GM19372 (cell line): ENCODE results near the gene RNASEH2A.

ENCODE experiments used
- ATAC-seq: cut with Tn5 transposase; IDR thresholded peaks from one replicate; pipeline ENCODE4 v1.9.1; 2021; ENCODE audit warnings: mild to moderate bottlenecking, low read depth, moderate library complexity; ENCODE audit not compliant: unreplicated experiment

RNASEH2A gene

GRCh38 chr19:12782424-12783290, 23.7 kb upstream of the RNASEH2A start:
- ATAC-seq, result peak; percentile 47

- ATAC-seq, result no peak
Measured at GRCh38 chr19:12783291-12783848, 23.0 kb upstream of the RNASEH2A start.

DNA sequence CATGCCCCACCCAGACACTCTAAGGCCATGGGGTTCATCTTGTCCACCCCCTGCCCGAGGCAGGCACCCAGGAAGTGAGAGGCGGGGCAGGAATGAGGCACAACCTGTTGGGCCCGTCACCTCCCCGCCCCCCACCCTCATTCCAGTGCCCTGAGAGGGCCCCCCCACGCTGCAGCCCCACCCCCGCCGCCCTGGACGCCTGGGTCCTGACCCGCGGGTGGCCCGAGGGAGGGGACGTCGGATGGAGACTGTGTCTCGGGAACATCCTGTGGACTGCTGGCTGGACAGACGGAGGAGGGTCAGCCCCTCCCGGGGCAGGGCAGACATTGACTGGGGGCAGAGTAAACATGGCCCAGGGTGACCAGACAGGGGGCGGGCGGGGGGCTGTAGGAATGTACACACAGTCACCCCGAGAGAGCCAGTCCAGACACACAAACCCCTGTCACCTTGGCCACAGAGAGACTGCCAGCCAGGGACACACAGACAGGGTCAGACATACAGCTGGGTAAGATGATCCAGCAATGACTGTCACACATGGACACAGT, 22.5 kb upstream of the RNASEH2A start:
- no peak for ATAC-seq

- no peak for ATAC-seq
Measured at GRCh38 chr19:12784394-12784870, 22.0 kb upstream of the RNASEH2A start.

DNA sequence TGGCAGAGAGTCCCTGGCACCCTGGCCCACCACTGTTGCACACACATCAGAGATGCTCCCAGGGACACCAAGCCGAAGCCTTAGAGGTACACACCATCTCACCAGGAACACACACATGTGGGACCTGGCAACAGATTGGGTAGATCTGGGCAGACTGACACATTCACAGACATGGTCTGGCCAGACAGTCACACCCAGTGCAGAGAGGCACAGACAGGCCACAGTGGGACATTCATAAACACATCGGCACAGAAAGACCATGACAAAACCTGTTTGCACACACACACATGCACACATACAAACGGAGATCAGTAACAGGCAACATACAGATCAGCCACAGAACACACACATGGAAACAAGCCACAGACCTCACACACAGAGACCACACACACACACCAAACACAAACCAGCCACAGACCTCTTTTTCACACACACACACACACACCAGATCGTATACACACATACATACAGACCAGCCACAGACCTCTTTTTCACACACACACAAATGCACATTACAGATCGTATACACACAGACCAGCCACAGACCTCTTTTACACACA, 21.4 kb upstream of the RNASEH2A start:
- no peak for ATAC-seq

GRCh38 chr19:12785431-12786031, 20.9 kb upstream of the RNASEH2A start:
- no peak for ATAC-seq

DNA sequence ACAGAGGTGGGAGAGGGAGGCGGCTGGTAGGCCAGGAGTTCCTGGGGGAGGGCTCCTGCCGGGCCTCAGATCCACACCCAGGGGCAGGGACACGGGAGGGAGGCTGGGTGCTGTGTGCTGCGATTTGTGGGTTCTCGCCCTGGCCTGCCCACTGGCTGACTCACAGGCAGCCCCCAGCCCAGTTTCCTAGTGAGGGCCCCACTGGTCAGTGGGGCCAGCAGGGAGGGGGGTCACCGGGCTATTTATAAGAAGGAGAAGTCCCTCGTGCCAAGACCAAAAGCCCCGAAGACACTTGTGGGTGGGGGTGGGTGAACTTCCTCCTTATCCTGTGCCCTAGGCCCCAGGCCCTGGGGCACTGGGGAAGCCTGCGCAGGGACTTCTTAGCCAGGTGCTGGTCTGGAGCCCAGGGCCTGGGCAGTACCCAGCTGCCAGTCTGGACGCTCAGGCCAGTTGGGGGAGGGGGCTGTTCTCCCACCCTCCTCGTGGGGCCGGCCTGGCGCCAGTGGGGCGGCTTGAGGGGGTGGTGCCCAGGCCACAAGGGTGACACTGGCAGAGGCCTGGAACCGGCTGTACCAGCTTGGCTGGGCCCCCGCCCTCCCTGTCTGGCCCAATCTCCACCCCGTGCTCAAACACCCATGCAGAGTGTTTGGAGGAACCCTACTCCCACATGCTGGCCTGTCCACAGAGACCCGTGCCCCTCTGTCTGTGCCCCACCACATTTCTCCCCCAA, 20.1 kb upstream of the RNASEH2A start:
- no peak for ATAC-seq

DNA sequence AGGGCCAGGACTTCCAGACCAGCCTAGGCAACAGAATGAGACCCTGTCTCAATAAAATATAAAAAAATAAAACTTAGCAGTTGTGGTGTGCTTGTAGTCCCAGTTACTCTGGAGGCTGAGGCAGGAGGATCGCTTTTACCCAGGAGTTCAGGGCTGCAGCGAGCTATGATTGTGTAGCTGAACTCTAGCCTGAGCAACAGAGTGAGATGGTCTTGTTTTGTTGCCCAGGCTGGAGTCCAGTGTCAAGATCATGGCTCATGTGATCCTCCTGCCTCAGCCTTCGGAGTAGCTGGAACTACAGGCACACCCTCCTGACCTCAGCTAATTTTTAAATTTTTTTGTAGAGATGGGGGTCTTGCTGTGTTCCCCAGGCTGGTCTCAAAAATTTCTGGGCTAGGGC, 19.4 kb upstream of the RNASEH2A start:
- no peak for ATAC-seq

DNA sequence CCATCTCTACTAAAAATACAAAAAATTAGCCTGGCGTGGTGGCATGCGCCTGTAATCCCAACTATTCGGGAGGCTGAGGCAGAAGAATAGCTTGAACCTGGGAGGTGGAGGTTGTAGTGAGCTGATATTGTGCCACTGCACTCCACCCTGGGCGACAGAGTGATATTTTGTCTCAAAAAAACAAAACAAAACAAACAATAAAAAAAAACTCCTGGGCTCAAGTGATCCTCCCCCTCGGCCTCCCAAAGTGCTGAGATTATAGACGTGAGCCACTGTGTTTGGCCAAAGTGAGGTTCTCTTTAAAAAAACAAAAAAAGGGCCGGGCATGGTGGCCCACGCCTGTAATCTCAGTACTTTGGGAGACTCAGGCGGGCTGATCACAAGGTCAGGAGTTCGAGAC, 18.9 kb upstream of the RNASEH2A start:
- no peak for ATAC-seq

GRCh38 chr19:12788042-12788681, 18.2 kb upstream of the RNASEH2A start:
- ATAC-seq, result no peak

GRCh38 chr19:12788682-12789097, 17.7 kb upstream of the RNASEH2A start:
- ATAC-seq, result no peak

DNA sequence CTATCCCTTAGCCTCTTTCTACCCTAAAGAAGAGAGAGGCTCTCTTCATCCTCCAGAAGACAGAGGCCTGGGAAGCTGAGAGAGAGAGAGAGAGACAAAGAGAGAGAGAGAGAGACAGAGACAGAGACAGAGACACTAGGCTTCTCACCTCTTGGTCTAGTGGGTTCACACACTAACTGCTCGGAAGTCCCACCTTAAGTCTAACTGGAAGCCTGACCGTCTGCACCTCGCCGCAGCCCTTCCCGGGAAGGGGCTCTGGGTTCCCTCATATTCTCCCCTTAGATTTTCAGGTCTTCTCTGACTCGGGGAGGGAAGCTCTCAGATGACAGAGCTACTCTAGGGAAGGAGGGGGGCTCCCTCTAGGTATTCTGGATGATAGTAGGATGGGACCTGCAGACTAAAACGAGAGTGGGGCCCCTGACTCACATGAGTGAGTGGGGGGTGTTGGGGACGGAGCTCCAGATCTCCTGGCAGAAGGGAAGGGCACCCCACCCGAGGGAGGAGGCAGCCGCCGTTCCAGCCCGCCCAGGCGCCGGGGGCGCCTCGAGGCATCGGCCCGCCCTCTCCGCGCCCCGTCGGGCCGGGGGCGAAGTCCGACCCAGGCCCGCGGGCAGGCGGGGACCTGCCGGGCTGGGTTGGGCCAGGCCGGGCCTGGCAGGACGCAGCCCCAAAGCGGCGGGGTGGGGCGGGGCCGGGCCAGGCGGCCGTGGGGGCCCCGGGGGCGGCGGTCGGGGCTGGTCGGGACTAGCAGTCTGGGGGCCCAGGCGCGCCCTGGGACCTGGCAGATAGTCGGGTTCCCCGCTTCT, 17.1 kb upstream of the RNASEH2A start:
- ATAC-seq, result no peak

DNA sequence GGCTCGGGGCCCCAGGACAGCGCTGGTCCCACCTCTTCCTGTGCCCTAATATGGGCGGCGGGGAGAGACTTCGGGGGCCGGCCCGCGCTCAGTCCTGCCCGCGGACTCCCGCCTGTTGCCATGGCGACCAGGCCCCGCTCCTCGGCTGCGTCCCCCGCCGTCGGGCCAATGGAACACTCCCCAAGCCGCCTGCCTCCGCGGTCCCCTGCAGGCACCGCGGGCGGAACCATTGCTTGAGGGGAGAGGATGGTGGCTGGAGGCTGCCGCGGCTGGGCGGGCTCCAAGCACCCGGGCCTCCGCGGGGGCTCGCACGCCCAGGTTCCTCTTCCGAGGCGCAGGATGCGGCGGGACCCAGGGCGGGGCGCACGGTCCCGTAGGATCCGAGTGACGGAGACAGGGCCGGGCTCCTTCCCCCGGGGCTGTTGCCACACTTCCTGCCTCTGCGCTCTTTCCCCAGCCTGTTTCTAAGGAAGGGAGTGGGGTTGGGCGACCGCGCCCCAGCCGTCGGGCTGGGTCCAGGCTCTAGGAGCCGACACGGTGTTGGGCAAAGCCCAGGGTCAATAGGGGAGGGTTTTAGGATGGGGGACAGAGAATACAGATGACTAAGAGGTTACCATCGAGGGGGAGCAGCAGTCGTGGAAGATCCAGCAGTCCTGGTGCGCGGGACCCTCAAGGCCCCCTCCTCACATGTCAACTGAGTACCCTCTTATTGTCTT, 16.3 kb upstream of the RNASEH2A start:
- peak; percentile 36 for ATAC-seq

DNA sequence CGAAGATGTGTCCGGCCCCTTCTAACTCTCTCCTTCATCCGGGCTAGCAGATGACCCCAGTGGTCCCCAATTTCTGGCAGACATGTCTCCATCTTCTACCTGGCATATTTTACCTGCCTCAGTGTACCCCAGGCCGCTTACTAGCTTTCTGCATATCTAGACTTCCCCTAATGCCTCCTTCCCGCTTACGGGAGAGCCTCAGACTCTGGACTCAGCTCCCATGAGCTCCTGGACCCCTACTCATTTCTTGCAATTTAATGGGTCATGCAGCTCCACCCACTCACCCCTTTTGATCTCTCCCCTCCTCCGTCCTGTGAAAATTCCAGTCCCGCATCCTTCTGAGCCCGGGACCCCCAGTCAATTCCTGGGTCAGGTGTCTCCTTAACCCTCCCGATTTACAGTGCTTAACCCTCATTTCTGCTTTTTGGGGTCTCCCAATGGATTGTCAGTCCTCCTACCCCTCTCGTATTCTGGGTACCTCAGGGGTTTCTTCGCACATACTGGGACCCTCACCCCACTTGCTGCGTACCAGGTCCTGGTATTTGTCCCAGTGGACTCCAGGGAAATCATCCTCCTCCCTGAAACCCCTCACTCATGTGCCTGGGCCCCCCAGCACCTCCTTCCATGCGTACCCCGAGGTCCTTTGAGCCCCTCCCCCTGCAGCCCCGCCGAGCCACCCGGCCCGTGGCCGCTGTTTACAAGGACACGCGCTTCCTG, 15.6 kb upstream of the RNASEH2A start:
- no peak for ATAC-seq

- peak; percentile 25 for ATAC-seq
Measured at GRCh38 chr19:12791345-12792050, 14.9 kb upstream of the RNASEH2A start, which contains the start of gene JUNB. TSS of gene JUNB (plus strand) at chr19:12791486. CDS start at chr19:12791772, 286 bp downstream.

DNA sequence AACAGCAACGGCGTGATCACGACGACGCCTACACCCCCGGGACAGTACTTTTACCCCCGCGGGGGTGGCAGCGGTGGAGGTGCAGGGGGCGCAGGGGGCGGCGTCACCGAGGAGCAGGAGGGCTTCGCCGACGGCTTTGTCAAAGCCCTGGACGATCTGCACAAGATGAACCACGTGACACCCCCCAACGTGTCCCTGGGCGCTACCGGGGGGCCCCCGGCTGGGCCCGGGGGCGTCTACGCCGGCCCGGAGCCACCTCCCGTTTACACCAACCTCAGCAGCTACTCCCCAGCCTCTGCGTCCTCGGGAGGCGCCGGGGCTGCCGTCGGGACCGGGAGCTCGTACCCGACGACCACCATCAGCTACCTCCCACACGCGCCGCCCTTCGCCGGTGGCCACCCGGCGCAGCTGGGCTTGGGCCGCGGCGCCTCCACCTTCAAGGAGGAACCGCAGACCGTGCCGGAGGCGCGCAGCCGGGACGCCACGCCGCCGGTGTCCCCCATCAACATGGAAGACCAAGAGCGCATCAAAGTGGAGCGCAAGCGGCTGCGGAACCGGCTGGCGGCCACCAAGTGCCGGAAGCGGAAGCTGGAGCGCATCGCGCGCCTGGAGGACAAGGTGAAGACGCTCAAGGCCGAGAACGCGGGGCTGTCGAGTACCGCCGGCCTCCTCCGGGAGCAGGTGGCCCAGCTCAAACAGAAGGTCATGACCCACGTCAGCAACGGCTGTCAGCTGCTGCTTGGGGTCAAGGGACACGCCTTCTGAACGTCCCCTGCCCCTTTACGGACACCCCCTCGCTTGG, 14.1 kb upstream of the RNASEH2A start:
- no peak for ATAC-seq
